ENCODE data around the gene SPATA13. TPM values are rescaled to one million over a fixed set of nuclear protein-coding genes. Genes with fewer than 3 reads are reported as not detected.

The SPATA13 gene
- total and polyA plus RNA-seq, 2 donors (not counting 1 experiment from before 2014, with no cell fraction given) = 5.7 to 8.3 TPM

DNA sequence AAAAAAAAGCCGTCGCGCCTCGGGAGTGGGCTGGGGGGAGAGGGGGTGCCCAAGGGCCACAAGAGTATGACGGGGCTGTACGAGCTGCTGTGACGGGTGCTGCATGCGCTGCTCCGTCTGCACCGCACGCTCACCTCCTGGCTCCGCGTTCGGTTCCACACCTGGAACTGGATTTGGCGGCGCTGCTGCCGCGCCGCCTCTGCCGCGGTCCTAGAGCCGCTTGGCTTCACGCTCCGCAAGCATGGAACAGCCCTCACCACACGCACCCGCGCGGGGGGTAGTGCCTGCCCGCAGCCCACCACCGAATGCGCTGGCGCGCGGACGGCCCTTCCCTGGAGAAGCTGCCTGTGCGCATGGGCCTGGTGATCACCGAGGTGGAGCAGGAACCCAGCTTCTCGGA is 167.6 kb downstream of the SPATA13 start:
- H3K4me3 Mint-ChIP-seq = no peak overlapping the region
- no peaks in the 10 kb centered on the region for H3K9me3 Mint-ChIP-seq (ENCODE audit: insufficient read depth)
- POLR2A ChIA-PET = no interaction called here

DNA sequence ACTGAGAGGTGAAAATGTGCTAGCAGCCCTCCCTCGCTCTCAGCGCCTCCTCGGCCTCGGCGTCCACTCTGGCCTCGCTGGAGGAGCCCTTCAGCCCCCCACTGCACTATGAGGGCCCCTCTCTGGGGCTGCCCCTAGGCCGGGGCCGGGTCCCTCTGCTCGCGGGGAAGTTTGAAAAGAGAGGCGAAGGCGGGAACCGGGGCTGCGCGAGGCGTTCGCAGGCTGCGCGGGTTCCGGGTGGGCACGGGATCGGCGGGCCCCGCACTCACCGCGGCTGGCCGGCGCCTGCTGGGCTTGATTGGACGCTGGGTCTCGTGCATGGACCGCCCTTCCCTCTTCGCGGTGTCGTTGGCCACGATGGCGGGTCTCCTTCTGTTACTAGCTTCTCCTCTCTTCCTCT is 178.2 kb downstream of the SPATA13 start:
- intact Hi-C loops (cut with micrococcal nuclease) = no loop called here
- Mint-ChIP-seq H3K4me1 (no peaks in the 10 kb centered on the region), H3K9me3 (ENCODE audit: insufficient read depth) (no peaks in the 10 kb centered on the region), H3K4me3 (no peak overlapping the region), H3K27ac (no peak overlapping the region), H3K27me3 (peaks cover 31% of the 10 kb centered on the region)
- DNase-seq (no peak), ATAC-seq (ENCODE audit: low read depth) (no peak)
- Histone ChIP-seq H3K9me3 (ENCODE audit: control extremely low read depth in 1 of 3, control insufficient read depth in 2 of 3, insufficient read depth in 1 of 3, low read length in 2 of 3) (peaks cover 0 to 22% (median 0%) of the 10 kb centered on the region in 3 donors), H3K9ac (ENCODE audit: low read length) (no peak overlapping the region), H2AFZ (ENCODE audit: insufficient read depth, low read depth, low read length, poor library complexity, severe bottlenecking) (no peak overlapping the region), H3K4me3 (ENCODE audit: control extremely low read depth in 1 of 5, extremely low read depth in 1 of 5, insufficient read depth in 1 of 5, low read depth in 2 of 5, low read length in 4 of 5) (no peak overlapping the region), H3K36me3 (replicated peaks in 1 of 2; ENCODE audit: control extremely low read depth in 1 of 2, control insufficient read depth in 1 of 2, extremely low read depth in 1 of 2, insufficient read depth in 2 of 2, low read length in 1 of 2) (no peaks in the 10 kb centered on the region), H3K4me2 (replicated peaks; ENCODE audit: low read depth, low read length, poor library complexity, severe bottlenecking) (no peak overlapping the region), H3K27ac (ENCODE audit: low read length in 2 of 2) (no peak overlapping the region), H3K27me3 (replicated peaks in 1 of 4; ENCODE audit: control extremely low read depth in 1 of 4, control insufficient read depth in 3 of 4, insufficient read depth in 4 of 4, low read length in 3 of 4) (peaks cover 0 to 2% (median 0%) of the 10 kb centered on the region in 4 experiments), H3K4me1 (ENCODE audit: control insufficient read depth in 2 of 2, insufficient read depth in 2 of 2, low read length in 2 of 2) (no peaks in the 10 kb centered on the region), H4K20me1 (ENCODE audit: control insufficient read depth, insufficient read depth, low read length, poor library complexity, severe bottlenecking) (no peaks in the 10 kb centered on the region), H3K79me2 (ENCODE audit: control insufficient read depth, insufficient read depth, low read length) (no peaks in the 10 kb centered on the region)
- CTCF ChIA-PET = no interaction called here
- POLR2A ChIA-PET = no interaction called here
- TF ChIP-seq, protein P1, sequence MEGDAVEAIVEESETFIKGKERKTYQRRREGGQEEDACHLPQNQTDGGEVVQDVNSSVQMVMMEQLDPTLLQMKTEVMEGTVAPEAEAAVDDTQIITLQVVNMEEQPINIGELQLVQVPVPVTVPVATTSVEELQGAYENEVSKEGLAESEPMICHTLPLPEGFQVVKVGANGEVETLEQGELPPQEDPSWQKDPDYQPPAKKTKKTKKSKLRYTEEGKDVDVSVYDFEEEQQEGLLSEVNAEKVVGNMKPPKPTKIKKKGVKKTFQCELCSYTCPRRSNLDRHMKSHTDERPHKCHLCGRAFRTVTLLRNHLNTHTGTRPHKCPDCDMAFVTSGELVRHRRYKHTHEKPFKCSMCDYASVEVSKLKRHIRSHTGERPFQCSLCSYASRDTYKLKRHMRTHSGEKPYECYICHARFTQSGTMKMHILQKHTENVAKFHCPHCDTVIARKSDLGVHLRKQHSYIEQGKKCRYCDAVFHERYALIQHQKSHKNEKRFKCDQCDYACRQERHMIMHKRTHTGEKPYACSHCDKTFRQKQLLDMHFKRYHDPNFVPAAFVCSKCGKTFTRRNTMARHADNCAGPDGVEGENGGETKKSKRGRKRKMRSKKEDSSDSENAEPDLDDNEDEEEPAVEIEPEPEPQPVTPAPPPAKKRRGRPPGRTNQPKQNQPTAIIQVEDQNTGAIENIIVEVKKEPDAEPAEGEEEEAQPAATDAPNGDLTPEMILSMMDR (IDR thresholded peaks at IDR 0.05) = no peak
- TF ChIP-seq EZH2 (IDR thresholded peaks at IDR 0.05; ENCODE audit: borderline replicate concordance, insufficient read depth, low read depth, low read length, poor library complexity, severe bottlenecking) = no peak
- WGBS (ENCODE audit: insufficient coverage) = 97% methylated on average over 34 of the region's 36 CpGs

More for the DNA sequence above, 167.6 kb downstream of the SPATA13 start:
- Histone ChIP-seq H4K20me1 (ENCODE audit: control insufficient read depth, insufficient read depth, low read length, poor library complexity, severe bottlenecking) (no peaks in the 10 kb centered on the region), H3K36me3 (replicated peaks in 1 of 2; ENCODE audit: control extremely low read depth in 1 of 2, control insufficient read depth in 1 of 2, extremely low read depth in 1 of 2, insufficient read depth in 2 of 2, low read length in 1 of 2) (no peaks in the 10 kb centered on the region), H2AFZ (ENCODE audit: insufficient read depth, low read depth, low read length, poor library complexity, severe bottlenecking) (peak overlapping the region; percentile 16), H3K79me2 (ENCODE audit: control insufficient read depth, insufficient read depth, low read length) (no peaks in the 10 kb centered on the region), H3K27me3 (replicated peaks in 1 of 4; ENCODE audit: control extremely low read depth in 1 of 4, control insufficient read depth in 3 of 4, insufficient read depth in 4 of 4, low read length in 3 of 4) (peaks cover 0 to 5% (median 1%) of the 10 kb centered on the region in 4 experiments), H3K9me3 (ENCODE audit: control extremely low read depth in 1 of 3, control insufficient read depth in 2 of 3, insufficient read depth in 1 of 3, low read length in 2 of 3) (peaks cover 0 to 5% (median 0%) of the 10 kb centered on the region in 3 donors), H3K27ac (ENCODE audit: low read length in 2 of 2) (no peak overlapping the region), H3K4me3 (ENCODE audit: control extremely low read depth in 1 of 5, extremely low read depth in 1 of 5, insufficient read depth in 1 of 5, low read depth in 2 of 5, low read length in 4 of 5) (no peak overlapping the region), H3K4me2 (replicated peaks; ENCODE audit: low read depth, low read length, poor library complexity, severe bottlenecking) (no peak overlapping the region), H3K4me1 (ENCODE audit: control insufficient read depth in 2 of 2, insufficient read depth in 2 of 2, low read length in 2 of 2) (peaks cover 4 to 6% of the 10 kb centered on the region in 2 donors), H3K9ac (ENCODE audit: low read length) (no peak overlapping the region)
- Mint-ChIP-seq H3K27me3 (peaks cover 43% of the 10 kb centered on the region), H3K4me1 (peaks cover 6% of the 10 kb centered on the region), H3K27ac (no peak overlapping the region)
- no peak for TF ChIP-seq EZH2 (IDR thresholded peaks at IDR 0.05; ENCODE audit: borderline replicate concordance, insufficient read depth, low read depth, low read length, poor library complexity, severe bottlenecking)
- TF ChIP-seq, protein P1 (IDR thresholded peaks at IDR 0.05) = no peak
- intact Hi-C loops (cut with micrococcal nuclease) = no loop called here
- no peak for ATAC-seq (ENCODE audit: low read depth)
- WGBS (ENCODE audit: insufficient coverage) = 29% methylated on average over 20 of the region's 38 CpGs
- DNase-seq = no peak
- CTCF ChIA-PET = no interaction called here

Measured in B cell (primary cell).